HL-60/S4 treated with phorbol 12-myristate 13-acetate at 8.2 ng/mL for 4 days and 3 days (cell line): ENCODE measurements around the gene TRIM46.

Source experiments
- in situ Hi-C: fragments of 300-500 bp; cut with MboI; formaldehyde crosslinking; loops from 2 replicates; pipeline ENCODE4 v1.15.0; 2022; ENCODE audit warnings: low sequenced_read_pairs

The TRIM46 gene, protein sequence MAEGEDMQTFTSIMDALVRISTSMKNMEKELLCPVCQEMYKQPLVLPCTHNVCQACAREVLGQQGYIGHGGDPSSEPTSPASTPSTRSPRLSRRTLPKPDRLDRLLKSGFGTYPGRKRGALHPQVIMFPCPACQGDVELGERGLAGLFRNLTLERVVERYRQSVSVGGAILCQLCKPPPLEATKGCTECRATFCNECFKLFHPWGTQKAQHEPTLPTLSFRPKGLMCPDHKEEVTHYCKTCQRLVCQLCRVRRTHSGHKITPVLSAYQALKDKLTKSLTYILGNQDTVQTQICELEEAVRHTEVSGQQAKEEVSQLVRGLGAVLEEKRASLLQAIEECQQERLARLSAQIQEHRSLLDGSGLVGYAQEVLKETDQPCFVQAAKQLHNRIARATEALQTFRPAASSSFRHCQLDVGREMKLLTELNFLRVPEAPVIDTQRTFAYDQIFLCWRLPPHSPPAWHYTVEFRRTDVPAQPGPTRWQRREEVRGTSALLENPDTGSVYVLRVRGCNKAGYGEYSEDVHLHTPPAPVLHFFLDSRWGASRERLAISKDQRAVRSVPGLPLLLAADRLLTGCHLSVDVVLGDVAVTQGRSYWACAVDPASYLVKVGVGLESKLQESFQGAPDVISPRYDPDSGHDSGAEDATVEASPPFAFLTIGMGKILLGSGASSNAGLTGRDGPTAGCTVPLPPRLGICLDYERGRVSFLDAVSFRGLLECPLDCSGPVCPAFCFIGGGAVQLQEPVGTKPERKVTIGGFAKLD

DNA sequence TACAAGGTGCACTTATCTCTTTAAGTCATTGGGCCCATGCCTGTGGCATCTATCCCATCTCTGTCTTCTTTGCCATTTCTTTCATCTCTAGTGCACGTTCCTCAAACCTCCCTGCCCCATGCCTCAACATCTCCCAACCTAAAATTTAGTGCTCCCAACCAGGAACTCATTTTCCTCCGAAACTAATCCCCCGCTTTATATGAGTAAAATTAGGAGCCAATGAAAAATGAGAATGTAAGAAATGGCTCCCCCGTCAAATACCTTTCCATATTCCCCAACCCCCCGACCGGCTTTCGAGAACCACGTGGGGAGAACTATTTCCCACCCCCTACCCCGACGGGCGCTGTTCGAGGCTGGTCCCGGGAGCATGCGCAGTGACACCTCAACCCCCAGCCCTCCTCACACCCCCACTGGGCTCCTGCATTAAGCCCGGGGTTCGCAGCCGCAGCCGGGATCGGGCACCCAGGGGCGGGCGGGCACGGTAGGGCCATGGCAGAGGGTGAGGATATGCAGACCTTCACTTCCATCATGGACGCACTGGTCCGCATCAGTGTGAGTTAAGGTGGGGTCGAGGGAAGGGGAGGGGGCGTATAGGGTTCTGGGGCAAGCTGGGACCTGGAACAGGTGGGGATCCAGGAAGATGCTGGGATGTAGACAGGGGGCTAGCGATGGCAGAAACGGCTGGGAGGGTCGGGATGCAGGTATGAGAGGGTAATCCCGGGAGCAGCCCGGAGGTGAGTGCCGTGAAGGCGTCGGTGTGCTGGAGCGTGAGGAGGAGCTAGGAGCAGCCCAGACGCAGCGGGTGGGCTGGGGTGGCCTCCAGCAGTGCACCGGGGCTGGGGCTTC lies at the start of gene TRIM46:
Gene TRIM46 (plus strand): TSS at position 372 of the 846 bp plus-strand sequence. CDS start 118 bp downstream, at position 490.
- in situ Hi-C loops: no loop called here

- in situ Hi-C loops: no loop called here
These were observed 48.9 kb upstream of the TRIM46 start for GRCh38 chr1:155124503-155125463.

DNA sequence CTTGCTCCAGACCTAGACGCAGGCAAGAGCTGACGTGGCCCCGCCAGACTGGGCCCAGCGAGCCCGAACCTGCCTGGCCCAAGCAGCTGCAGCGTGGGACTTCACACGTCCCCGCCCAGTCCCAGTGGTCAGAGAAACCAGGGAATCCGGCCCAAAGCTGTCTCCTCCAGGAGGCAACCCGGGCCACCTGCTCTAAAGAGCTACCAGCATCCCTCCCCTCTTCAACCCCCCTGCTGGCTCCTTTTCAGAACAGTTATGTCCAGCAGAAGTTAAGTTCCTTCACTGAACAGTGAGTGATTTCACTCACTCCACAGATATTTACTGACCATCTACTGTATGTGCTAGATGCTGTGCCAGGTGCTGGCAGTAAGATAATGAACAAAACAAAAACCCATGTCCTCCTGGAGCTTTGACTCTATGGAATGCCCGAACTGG lies 48.1 kb upstream of the TRIM46 start:
- in situ Hi-C loops: no loop called here

GRCh38 chr1:155125946-155126555 lies 47.6 kb upstream of the TRIM46 start:
- in situ Hi-C loops: no loop called here

GRCh38 chr1:155126556-155127104 lies 47.0 kb upstream of the TRIM46 start:
- in situ Hi-C loops: no loop called here

DNA sequence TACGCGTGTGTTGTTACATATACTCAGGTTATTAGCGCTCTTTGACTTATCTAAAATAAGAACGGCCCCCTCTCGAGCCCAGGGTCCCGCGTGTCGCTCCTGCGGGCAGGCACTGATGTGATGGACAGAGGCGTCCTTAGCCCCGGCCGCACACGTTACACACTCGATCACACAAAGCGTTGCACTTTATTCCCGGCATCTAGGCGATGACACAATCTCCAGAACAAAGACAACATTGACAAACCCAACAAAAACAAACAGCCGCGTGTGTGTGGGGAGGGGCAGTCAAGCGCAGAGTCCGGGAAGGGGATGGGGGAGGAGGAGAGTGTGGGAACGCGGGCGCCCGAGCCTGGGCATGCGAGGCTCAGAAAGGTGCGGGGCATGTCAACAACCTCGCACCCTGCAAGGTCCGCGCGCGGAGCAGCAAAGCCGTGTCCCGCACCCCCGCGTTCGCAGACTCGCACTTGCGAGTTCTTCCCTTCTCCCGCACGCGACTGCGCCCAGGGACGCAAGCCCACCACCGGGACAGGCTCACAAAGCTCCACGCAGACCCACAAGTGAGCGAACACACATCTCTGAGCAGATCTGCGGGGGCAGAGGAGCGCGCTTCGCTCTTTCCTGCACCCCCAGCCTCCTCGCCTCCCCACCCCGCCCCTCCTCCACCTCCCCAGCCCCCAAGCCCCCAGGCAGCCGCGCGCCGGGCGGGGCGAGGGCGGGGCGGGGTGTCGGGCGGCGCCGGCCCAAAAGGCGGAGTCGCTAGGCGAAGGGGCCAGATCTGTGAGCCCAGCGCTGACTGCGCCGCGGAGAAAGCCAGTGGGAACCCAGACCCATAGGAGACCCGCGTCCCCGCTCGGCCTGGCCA lies 46.3 kb upstream of the TRIM46 start, which contains the start of gene EFNA1:
Gene EFNA1 (plus strand): TSS at position 772 of the 862 bp plus-strand sequence. CDS start 102 bp downstream, outside the sequence.
- in situ Hi-C loops: no loop called here

DNA sequence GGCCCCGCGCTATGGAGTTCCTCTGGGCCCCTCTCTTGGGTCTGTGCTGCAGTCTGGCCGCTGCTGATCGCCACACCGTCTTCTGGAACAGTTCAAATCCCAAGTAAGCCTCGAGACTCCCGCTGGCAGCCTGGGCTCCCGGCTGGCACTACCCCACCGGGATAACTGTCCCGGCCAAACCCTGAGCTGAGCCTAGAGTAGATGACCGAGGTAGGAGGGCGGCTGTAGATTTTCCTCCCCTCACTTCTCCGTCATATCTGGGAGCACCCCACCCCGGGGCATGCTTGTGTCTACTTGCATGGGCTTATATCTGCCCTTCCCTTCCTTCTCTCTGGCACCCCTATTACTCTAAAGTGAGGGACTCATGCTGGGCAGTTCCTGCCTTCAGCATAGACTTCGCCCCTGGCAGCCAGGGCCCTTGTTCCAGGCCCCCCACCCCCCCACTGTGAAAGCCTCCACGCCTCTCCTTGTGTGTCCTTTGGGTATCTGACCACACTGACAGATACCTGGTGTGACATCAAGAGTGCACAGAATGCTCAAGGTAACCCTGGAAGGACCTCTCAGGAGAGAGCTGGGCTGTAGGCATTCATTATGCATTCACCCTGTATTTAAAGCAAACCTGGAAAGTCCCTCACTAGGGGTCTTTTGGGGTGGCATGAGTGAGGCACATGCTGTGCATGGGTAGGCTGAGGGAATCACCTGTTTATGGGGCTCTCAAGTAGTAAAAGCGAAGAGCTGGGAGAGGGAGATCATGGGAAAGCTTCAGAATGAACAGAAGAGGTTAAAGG lies 45.5 kb upstream of the TRIM46 start:
- in situ Hi-C loops: no loop called here

GRCh38 chr1:155128755-155129473 lies 44.7 kb upstream of the TRIM46 start:
- in situ Hi-C loops: no loop called here

DNA sequence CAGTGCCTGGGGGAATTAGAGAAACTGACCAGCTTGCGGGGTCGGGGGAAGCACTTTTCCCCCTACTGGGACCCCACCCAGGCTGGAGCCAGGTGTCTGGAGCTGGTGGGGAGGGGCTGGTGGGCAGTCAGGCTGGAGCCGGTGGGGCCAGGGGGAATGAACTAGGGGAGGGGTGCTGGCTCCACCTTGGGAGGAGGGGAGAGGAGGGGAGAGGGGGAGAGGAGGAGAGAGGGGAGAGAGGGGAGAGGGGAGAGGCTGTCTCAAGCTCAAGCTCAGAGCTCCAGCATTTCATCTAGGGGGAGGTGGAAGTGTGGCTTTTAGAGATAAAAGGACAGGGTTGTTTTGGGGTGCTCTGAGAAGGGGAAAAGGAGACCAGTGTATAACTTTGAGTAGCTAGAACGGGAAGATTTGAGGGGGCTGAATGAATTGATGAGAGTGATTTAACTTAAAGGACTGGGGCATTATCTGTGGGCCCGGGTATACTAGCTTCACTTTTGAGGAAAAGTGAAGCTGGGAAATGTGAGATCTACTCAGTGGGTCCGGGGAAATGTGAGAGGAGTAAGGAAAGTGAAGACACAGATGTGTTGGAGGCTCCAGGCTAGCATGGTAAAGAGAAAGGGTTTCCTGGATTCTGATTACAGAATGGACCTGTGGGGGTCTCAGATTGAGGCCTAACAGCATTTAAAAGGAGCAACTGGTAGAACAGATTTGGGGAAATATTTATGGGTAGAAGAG lies 43.2 kb upstream of the TRIM46 start:
- in situ Hi-C loops: no loop called here

DNA sequence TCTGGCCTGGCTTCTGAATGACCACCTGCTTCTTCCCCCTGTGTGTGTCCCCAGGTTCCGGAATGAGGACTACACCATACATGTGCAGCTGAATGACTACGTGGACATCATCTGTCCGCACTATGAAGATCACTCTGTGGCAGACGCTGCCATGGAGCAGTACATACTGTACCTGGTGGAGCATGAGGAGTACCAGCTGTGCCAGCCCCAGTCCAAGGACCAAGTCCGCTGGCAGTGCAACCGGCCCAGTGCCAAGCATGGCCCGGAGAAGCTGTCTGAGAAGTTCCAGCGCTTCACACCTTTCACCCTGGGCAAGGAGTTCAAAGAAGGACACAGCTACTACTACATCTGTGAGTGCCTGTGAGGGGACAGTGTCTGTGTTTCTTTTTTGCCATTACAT lies 42.4 kb upstream of the TRIM46 start:
- in situ Hi-C loops: no loop called here

- in situ Hi-C loops: no loop called here
These were observed 41.8 kb upstream of the TRIM46 start for GRCh38 chr1:155131856-155132255.

DNA sequence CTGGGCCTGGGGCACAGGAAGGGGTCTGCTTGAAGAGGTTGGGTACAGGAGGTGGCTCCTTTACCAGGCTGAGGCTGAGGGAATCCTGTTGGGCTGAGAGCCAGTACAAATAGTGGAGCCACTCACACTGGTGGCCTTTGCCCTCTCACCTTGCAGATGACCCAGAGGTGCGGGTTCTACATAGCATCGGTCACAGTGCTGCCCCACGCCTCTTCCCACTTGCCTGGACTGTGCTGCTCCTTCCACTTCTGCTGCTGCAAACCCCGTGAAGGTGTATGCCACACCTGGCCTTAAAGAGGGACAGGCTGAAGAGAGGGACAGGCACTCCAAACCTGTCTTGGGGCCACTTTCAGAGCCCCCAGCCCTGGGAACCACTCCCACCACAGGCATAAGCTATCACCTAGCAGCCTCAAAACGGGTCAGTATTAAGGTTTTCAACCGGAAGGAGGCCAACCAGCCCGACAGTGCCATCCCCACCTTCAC lies 39.8 kb upstream of the TRIM46 start:
- in situ Hi-C loops: no loop called here

DNA sequence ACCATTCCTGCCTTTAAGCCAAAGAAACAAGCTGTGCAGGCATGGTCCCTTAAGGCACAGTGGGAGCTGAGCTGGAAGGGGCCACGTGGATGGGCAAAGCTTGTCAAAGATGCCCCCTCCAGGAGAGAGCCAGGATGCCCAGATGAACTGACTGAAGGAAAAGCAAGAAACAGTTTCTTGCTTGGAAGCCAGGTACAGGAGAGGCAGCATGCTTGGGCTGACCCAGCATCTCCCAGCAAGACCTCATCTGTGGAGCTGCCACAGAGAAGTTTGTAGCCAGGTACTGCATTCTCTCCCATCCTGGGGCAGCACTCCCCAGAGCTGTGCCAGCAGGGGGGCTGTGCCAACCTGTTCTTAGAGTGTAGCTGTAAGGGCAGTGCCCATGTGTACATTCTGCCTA lies 39.3 kb upstream of the TRIM46 start:
- in situ Hi-C loops: no loop called here

DNA sequence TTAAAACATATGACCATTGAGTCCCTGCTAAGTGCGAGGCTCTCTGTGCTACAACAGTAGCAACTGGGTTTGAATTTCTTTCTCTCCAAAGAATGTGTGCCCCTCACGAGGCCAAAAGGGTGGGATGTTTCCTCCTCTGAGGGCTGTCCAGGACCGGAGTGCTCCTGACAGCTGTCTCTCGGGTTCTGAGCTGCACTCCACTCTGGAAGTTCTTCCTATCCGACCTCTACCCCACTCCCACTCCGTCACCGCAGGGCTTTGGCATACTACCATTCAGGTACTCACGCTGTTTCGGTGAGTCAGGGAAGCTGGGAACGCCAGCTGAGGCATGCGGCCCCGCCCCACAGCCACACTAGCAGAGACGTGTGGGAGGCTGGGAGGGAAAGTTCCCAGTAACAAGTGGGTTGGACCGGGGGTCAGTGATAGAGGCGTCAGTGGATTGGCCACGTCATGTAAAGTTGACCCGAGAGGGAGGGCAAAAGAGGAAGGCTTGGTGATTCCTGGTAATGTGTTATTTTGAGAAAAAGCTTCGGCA lies 38.7 kb upstream of the TRIM46 start:
- in situ Hi-C loops: no loop called here

GRCh38 chr1:155135415-155136028 lies 38.1 kb upstream of the TRIM46 start, which contains the start of gene SLC50A1:
SLC50A1 (plus strand) TSS chr1:155135852; CDS start chr1:155135912, 60 bp downstream.
- in situ Hi-C loops: no loop called here
